Measurements from ENCODE around the gene SVOP.
A peak's percentile ranks its signal among the peaks of the same experiment; 100 is the strongest.

Gene SVOP, protein sequence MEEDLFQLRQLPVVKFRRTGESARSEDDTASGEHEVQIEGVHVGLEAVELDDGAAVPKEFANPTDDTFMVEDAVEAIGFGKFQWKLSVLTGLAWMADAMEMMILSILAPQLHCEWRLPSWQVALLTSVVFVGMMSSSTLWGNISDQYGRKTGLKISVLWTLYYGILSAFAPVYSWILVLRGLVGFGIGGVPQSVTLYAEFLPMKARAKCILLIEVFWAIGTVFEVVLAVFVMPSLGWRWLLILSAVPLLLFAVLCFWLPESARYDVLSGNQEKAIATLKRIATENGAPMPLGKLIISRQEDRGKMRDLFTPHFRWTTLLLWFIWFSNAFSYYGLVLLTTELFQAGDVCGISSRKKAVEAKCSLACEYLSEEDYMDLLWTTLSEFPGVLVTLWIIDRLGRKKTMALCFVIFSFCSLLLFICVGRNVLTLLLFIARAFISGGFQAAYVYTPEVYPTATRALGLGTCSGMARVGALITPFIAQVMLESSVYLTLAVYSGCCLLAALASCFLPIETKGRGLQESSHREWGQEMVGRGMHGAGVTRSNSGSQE

DNA sequence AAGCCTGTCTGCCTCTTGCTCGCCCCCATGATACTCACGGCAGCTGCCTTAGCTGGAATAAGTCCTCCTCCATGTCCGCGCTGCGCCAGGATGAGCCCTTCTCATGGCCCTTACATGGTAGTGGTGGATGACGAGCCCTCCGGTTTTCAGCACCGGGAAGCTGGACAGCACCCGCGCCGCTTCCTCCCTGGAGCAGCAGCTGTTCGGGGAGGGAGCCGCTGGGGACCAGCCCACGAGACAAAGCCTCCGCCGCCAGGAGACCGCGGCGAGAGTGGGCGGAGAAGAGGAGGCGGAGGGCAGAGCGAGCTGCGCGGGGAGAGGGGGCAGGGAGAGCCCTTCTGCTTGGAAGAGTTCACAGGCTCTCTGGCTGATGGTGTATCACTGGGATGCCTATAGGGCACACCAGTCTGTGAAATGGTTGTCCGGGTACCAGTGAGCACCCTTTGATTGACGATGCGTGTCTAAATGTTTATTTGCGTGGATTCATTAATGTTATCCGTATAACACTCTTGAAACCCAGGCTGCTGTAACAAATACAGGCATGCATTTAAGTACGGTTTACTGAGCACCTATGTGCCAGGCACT, at the start of gene SVOP:
TSS of gene SVOP (minus strand) at position 273 of the 585 bp plus-strand sequence. CDS start at position 73, 200 bp downstream.
- H3K4me3 ChIP-seq (ENCODE audit: control insufficient read depth, low read depth, low read length), result no peak within 1 kb of the TSS
- TF ChIP-seq, protein P1, sequence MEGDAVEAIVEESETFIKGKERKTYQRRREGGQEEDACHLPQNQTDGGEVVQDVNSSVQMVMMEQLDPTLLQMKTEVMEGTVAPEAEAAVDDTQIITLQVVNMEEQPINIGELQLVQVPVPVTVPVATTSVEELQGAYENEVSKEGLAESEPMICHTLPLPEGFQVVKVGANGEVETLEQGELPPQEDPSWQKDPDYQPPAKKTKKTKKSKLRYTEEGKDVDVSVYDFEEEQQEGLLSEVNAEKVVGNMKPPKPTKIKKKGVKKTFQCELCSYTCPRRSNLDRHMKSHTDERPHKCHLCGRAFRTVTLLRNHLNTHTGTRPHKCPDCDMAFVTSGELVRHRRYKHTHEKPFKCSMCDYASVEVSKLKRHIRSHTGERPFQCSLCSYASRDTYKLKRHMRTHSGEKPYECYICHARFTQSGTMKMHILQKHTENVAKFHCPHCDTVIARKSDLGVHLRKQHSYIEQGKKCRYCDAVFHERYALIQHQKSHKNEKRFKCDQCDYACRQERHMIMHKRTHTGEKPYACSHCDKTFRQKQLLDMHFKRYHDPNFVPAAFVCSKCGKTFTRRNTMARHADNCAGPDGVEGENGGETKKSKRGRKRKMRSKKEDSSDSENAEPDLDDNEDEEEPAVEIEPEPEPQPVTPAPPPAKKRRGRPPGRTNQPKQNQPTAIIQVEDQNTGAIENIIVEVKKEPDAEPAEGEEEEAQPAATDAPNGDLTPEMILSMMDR (IDR thresholded peaks at IDR 0.05; ENCODE audit: control insufficient read depth, insufficient read depth, low read depth, low read length, missing control alignments), result no peak
- DNase-seq (ENCODE audit: low read depth), result peak; percentile 5

DNA sequence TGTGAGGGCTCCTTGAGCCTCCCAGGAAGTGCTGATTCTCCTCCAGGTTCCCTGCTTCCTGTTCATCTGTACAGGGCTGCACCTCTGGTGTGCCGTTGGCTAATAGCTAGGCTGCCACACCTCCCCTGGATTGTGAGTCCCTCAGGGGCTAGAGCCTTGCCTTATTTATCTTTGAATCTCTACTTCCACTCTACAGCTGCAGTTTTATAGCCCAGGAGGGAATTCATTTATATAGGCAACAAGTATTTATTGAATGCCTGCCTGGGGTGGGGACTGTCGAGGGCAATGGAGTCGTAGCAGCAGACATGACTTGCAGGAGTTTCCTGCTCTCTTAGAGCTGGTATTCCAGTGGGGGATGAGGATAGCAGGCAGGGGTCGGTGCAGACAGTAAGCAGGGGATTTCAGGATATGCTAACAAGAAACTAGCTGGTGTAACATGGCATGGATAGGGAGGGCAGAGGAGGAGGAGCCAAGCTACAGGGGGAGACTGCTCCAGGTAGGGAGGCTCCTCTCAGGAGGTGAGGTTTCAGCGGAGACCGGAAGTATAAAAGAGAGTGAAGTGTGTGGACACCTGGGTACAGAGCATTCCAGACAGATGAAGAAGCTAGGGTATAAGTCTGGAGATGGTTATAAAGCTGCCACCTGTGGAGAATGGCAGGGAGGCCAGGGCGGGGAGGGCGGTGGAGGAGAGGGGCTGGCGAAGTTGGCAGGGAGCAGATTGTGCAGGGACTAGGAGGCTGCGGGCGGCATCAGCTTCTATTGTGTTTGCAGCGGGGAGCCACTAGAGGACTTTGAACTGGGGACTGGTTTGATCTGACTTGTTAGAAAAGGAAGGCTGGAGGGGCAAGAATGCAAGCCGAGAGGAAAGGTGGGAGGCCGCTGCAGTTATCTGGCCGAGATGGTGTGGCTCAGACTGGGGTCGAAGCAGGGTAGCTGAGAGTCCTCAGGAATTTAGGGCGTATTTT, 48.7 kb upstream of the SVOP start:
- TF ChIP-seq, protein P1 (IDR thresholded peaks at IDR 0.05; ENCODE audit: control insufficient read depth, insufficient read depth, low read depth, low read length, missing control alignments), result no peak
- DNase-seq (ENCODE audit: low read depth), result no peak
- no peak overlapping the region for H3K4me3 ChIP-seq (ENCODE audit: control insufficient read depth, low read depth, low read length)

DNA sequence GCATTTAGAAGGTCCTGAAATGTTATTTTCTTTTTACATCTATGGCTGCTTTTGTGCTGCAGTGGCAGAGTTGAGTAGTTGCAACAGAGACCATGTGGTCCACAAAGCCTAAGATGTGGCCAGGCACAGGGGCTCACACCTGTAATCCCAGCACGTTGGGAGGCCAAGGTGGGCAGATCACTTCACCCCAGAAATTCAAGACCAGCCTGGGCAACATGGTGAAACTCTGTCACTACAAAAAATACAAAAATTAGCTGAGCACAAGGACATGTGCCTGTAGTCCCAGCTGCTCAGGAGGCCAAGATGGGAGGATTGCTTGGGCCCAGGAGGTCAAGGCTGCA, 45.0 kb upstream of the SVOP start:
- TF ChIP-seq, protein P1 (IDR thresholded peaks at IDR 0.05; ENCODE audit: control insufficient read depth, insufficient read depth, low read depth, low read length, missing control alignments), result no peak
- no peak for DNase-seq (ENCODE audit: low read depth)
- H3K4me3 ChIP-seq (ENCODE audit: control insufficient read depth, low read depth, low read length), result no peak overlapping the region

DNA sequence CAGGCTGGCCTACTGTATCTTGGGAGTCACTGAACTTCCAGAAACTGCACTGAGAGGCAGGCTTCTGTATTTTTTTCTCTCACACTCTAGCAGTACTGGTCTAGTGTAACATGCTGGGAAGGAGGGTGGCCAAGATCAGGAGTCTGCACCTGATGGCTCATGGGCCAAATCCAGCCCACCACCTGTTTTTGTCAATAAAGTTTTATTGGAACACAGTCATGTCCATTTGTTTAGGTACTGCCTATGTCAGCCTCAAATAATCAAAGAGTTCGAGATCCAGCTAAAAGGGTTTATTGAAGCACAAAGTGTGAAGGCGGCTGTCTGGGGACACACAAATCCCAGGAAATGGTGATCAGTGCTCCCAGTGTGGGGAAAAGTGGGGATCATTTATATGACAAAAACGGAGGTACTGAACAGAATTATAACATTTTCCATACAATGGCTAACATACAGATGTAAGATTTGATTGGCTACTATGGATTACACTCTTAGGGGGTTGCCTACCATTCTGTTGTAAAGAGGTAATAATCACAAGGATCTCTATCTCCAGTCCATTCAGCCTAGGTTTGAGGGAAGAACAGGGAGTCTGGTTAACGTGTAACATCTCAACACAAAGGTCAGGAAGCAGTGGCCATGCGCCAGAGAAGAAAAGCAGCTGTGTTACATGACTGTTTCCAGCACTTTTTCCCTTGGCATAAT, 44.4 kb upstream of the SVOP start:
- H3K4me3 ChIP-seq (ENCODE audit: control insufficient read depth, low read depth, low read length), result no peak overlapping the region
- no peak for DNase-seq (ENCODE audit: low read depth)

DNA sequence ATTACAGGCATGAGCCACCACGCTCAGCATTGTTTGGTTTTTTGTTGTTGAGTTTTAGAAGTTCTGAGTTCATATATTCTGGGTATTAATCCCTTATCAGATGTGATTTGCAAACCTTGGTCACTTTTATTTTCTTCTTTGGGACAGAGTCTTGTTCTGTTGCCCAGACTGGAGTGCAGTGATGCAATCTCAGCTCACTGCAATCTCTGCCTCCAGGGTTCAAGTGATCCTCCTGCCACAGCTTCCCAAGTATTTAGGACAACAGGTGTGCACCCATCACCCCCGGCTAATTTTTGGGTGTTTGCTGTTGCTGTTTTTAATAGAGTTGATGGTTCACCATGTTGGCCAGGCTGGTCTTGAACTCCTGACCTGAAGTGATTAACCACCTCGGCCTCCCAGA, 43.3 kb upstream of the SVOP start:
- TF ChIP-seq, protein P1 (IDR thresholded peaks at IDR 0.05; ENCODE audit: control insufficient read depth, insufficient read depth, low read depth, low read length, missing control alignments), result no peak
- H3K4me3 ChIP-seq (ENCODE audit: control insufficient read depth, low read depth, low read length), result no peak overlapping the region
- DNase-seq (ENCODE audit: low read depth), result no peak

More for the DNA sequence above, 44.4 kb upstream of the SVOP start:
- TF ChIP-seq, protein P1 (IDR thresholded peaks at IDR 0.05; ENCODE audit: control insufficient read depth, insufficient read depth, low read depth, low read length, missing control alignments), result no peak

All from AG09309 (cell line).